GM18861 (cell line): Measurements from ENCODE around the gene POLK.
"Not testable (repeated sequence)": the region's sequence is repeated elsewhere in the genome, so short reads cannot be mapped to it uniquely, and the experiment has no call there.

Source experiments
- ATAC-seq: cut with Tn5 transposase; IDR thresholded peaks from one replicate; pipeline ENCODE4 v1.9.1; 2021; ENCODE audit not compliant: unreplicated experiment

Gene POLK

DNA sequence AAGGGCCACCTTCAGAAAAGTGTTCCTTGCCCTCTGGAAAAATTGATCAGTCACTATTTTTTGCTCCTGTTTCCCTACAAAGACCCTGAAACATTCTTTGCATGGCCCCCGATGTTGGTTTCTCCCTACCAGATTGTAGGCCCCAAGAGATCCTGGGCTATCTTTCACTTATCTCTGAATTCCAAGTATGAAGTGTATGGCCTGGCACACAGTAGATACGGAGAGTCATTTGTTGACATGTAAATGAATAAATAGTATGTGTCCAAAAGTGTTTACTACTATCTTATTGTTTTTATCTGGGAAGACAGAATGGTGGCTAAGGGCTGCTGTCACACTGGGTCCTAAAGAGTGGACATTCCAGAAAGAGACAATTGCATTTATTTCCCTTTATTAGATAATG lies 92.1 kb downstream of the POLK start:
- no peak for ATAC-seq

DNA sequence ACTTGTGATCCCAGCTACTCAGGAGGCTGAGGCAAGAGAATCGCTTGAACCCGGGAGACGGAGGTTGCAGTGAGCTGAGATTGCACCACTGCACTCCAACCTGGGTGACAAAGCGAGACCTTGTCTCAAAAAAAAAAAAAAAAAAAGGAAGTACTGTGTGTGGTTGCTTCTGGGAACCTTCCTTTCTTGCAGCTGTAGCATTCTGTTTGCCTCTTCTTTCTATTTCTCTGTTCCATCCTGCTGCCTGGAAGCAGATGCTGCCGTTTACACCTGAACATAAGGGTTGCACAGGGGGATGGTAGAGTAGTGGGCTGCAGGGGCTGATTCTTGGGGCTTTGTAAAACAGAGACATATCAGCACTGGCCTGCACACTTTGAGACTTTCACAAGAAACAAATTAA lies 95.7 kb downstream of the POLK start:
- ATAC-seq, result not testable (repeated sequence)

DNA sequence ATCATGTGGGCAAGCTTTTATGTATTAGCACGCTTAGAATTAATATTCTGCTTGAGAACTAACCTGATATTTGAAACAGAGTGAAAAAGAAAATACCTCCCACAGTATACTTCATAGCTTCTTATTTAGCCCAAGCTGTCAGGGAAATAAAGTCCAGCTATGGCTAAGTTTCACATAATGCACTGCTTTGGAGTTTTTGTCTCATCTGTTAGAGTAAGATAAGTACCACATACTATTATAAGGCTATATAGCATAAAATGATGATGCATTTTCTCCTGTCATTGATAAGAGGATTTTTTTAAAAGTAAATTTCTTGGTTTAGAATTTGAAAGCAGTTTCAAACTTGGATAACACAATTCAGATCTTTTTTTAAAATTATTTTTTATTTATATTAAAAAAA lies 97.2 kb downstream of the POLK start:
- ATAC-seq, result no peak

DNA sequence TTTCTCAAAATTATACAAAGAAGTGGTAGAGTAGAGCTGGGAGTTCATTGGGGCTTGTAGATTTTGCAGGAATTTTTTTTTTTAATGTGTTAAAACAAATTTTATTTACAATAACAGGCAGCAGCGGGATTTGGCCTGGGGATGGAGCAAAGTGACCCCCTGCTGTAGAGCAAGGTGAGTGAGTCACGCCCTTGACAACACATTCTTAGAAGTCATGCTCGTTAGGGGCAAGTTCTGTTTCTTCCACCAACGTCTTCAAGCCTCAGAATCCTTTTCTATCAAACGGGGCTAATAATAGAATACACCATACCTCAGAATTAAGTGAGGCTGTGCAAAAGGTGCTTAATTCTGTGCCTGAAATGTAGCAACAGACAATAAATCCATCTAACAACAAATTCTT lies 98.5 kb downstream of the POLK start:
- ATAC-seq, result no peak

DNA sequence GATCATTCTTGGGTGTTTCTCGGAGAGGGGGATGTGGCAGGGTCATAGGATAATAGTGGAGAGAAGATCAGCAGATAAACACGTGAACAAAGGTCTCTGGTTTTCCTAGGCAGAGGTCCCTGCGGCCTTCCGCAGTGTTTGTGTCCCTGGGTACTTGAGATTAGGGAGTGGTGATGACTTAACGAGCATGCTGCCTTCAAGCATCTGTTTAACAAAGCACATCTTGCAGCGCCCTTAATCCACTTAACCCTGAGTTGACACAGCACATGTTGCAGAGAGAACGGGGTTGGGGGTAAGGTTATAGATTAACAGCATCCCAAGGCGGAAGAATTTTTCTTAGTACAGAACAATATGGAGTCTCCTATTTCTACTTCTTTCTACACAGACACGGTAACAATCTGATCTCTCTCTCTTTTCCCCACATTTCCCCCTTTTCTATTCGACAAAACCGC lies 99.2 kb downstream of the POLK start:
- not testable (repeated sequence) for ATAC-seq

DNA sequence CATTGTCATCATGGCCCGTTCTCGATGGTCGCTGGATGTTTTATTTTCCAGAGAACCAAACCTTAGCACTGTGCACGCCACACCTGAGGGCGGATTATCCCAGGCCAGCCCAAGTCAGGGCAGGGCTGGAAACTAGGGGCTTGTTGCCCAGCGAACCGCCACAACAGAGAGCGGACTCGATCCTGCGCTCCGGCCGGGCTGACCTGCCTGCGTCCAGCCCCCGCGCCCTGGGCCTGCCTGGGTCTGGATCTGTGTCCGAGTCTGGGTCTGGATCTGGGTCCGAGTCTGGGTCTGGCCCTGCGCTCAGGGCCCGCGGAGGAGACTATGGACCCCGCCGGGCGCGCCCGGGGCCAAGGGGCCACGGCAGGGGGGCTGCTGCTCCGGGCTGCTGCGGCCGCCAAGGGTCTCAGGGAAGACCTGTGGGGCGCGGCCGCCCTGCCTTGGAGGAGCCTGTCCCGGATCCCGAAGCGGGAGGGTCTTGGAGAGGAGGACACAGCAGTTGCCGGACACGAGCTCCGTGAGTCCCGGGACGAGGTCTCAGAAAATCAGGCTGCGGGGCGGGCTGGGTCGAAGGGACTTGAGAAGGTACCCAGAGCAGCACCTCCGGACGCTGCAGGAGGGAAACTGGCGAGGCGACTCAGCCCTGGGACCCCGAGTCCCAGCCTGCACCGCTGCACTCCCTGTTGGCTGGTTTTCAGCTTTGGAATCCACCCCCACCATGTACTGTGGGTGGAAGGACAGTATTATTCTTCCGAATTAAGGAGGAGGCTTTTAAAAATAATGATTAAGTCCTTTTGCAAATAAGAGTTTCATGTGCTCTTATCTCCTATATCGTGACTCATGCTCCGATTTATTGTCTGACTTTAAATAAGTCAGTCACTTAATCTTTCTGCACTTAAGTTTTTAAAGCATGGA lies 99.9 kb downstream of the POLK start, which contains the start of gene ANKDD1B:
ANKDD1B (plus strand) TSS at position 143 of the 915 bp plus-strand sequence; CDS start at position 325, 182 bp downstream.
- no peak for ATAC-seq

DNA sequence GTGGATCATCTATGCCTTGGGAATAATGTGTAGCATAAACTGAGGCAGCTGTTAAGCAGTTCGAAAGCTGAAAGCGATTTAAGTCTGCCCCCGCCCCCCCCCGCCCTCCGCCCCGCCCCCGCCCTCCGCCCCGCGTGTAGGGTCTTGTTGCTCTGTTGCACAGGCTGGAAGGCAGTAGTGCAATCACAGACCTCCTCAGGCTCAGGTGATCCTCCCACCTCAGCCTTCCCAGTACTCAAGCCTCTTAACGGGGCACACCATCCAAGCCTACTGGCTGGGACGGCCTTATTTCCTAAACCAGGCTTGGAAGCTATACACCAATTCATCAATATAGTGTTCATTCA lies 100.5 kb downstream of the POLK start:
- no peak for ATAC-seq

DNA sequence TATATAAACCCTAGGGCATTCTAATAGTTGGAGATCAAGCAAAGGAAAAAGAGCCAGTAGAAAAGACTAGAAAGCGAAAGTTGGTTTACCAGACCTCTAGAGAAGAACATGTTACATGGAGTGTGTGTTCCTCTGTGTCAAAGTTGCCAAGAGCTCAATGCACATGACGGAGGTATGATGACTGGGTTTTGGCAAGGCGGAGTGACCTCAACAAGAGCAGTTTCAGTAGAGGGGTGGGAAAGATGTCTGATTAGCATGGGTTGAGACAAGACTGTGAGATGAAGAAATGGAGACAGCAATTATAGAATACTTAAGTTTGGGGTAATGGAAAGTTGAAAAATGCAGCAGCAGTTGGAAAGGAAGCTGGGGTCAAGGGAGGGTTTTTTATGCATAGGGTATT lies 101.2 kb downstream of the POLK start:
- no peak for ATAC-seq

DNA sequence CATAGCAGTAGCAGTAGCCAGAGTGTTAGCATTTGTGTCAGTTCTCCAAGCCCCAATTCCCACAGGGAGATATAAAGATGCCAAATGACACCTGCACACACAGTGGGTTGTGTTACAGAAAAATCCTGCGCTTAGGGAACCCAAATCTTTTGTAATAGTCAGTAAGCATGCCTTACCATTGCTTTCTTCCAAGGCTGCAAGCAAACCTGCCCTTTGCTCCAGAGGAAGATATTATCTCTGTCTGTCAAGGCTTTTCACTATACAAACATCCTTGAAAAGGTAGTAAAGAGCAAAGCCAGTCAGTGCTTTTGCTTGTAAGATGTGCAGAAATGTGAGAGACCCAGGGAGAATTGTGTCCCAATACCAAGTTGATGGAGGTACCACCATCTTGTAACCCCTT lies 102.5 kb downstream of the POLK start:
- ATAC-seq, result no peak

DNA sequence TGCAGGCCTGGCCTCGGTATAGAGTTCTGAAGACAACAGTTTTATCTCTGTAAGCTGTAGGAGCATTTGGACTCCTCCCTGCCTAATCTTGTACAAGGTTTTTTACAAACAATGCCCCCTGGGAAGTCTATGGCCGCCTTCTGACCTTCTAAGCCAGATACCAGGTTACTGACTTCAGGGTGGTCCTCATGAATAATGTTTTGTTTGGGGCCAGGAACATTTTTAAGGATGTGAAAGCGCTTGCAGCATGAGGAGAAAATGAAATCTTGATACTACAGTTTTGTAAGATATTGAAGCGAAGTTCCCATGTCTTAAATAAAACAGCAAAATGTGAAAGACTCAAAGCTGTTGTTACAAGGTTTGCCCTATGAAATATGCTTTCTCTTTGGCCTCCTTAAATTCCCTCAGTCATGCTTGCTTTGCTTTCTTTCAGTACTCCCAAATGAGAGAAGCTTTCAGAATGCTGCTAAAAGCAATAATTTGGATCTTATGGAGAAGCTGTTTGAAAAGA lies 104.7 kb downstream of the POLK start:
- ATAC-seq, result no peak

DNA sequence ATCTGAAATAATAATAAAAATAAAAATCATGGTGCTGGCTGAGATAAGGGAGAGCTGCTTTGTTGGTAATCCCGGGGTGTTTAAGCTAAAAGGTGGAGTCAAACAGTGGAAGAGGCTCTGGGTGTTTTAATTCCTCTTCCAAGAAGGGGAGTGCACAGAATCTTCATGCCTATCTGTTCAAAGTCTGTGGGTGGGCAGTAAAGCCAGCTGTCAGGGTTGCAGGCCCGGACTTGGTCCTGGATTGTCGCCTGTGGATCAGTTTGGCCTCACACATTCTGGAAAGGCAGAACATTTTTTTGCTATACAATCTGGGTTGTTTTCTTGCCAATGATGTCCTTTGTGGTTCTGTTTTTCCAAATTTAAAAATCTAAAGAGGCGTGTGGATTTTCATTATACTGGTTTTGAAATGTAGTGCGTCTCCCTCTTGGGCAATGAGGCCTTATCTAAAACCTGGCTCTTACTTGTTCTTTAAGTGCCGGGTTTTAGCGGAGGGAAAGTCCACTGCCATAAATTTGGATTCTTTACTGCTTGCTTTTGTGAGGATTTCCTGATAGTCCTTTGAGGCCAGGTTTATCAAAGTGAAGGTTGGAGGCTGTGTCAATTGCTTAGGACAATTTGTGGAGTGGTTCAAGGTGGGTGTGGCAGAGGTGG lies 105.4 kb downstream of the POLK start:
- no peak for ATAC-seq

DNA sequence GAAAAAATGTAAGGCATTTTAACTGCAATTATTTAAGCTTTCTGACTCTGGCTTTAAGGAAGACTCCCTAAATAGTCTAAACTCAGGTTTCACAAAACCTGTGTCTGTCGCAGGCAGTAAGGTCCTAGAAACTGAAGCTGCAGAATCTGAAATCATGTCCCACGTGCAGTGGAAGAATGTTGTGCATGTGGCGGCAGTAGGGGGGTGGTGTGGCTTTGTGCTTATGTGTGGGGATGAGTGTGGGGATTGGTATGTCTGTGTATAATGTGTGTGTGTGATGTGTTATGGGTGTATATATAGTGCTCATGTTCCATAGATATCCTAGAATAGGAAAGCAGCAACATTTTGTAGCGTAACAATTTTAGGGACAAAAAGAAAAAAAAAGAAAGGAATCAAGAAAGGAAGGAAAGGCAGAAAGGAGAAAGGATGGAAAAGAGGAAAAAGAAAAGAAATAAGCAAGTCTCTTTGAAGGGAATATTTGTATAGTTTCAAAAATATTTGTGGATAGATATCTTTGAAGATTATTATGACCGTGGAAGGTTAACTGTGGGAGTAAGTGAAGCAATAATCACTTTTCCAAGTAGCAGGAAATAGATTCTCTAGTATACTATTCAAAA lies 106.2 kb downstream of the POLK start:
- ATAC-seq, result no peak

DNA sequence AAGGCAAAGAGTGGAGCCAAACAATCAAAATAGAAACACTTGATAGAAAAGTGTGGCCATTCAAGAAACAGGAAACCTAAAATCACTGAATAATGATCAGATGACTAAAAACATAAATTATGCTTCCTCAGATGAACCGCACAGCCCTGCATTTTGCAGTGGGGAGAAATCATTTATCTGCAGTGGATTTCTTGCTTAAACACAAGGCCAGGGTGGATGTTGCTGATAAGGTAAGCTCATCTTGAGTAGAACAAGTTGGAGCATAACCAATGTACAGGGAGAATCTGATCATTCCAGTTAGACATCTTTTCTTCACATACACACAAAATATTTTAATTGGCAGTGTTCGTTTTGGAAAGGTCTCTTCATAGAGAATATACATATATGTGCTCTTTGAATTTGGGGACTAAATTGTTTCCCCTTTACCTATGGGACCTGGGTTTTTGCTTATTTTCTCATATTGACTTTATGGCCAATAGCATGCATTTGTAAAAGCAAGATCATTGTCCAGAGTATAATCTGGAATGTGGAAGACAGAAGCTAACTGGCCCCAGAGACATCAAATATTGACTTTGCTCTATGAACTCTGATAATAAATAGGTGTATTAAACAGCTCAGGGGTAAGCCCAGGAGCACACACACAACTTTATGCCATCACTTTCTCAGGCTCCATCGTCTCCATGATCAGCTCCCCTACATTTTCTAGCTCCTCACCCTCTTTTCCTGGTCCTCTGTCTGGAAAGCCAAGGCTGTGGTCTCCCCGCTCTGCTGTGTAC lies 108.7 kb downstream of the POLK start:
- no peak for ATAC-seq

DNA sequence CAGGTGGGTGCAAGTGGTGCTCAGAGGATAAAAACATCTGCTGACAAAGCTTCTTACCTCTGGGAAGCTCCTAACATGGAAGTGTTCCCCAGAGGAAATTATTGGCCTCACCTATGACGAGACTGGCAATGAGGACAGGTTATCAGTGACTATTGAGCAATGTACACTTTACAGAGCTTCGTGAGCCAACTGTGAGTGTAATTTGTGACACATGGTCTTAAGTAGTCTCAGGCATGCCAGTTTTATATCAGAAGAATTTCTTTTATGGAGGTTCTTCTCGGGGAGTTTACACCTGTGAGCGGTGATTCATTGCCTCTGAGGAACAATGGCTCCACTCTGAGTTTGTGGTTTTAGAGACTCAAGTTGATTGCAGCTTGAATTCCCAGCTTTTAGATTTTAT lies 110.9 kb downstream of the POLK start:
- no peak for ATAC-seq

DNA sequence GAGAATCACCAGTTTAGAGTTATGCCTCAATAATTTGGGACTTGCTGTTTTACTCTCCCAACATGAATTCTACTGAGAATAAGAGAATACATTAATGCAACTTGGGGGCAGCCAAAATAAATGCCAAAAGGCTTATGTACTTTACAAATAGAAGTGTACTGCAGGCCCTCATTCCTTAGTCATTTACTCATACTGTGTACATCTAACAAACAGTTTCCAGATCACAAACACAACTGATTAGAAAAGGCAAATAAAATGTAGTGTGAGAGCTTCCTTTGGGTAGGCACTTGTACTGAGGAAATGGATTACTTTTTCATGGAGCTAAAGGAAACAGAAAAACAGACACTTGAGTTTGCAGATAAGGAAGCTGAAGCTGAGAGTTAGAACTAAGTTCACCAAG lies 112.2 kb downstream of the POLK start:
- ATAC-seq, result no peak

DNA sequence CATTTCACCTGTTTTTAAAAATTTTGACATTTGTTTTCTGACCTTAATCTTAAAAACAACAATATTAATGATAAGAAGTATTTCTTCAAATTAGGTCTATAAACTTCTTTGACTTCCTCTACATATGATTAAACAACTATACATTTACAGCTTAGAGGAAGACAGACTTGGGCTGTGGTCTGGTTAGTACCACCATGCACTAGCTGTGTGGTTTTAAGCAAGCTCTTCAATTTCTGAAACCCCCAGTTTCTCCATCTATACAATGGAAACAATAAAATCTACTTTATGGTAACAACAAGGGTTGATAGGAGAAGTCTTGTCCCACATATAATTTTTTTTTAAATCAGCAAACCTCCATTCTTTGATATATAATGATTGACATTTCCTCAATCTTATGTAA lies 115.3 kb downstream of the POLK start:
- ATAC-seq, result no peak

DNA sequence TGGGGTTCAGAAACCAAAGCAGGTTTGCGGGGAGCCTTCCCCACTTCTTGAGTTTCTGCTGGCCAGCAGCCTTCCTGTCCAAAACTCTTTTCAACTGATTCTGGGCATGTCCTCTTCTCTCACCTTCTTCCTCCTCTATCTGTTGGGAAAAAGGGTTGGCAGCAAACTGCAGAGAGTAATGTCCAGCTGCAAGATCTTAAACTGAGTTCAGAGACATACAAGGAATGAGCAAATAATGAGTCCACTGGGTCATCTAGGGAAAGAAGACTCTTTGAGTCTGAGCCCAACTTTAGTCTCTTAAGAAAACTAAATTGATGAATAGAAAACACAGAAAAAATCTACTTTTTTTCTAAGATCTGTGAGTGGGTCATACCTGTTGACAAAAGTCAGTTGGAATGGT lies 116.1 kb downstream of the POLK start:
- ATAC-seq, result no peak

DNA sequence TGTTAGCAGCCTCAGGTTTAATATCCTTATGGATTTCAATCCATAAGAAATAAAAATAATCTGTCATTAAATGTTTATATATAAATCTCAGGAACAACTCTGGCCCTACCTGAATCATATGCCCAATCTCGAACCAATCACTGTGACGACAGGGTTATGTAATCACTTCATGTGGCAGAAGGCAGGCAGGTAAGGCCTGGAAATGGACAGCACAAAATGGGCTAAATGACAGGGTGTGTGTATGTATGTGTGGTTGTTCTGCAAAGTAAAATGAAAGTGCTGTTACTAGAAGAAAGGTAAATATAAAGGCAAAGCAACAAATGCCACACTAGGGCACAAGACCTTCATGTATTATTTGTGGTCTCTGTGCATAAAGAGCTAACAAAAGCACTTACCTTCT lies 119.2 kb downstream of the POLK start:
- ATAC-seq, result no peak

DNA sequence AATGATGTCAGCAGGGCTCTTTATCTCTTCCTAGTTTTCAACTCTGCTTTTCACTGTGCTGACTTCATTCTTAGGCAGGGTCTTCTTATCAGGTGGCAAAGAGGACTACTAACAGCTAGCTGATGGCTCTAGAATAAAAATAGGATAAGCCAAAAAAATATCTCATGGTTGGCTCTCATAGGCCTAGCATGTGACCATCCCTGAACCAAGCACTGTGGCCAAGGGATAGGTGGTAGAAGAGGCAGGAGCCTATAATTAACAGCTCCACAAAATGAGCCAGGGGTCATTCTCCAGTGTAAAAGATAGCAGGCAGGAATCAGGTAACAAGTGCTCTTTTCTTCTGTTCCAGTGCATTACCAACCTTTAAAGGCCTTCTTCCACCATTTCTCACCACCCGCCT lies 120.6 kb downstream of the POLK start:
- no peak for ATAC-seq

DNA sequence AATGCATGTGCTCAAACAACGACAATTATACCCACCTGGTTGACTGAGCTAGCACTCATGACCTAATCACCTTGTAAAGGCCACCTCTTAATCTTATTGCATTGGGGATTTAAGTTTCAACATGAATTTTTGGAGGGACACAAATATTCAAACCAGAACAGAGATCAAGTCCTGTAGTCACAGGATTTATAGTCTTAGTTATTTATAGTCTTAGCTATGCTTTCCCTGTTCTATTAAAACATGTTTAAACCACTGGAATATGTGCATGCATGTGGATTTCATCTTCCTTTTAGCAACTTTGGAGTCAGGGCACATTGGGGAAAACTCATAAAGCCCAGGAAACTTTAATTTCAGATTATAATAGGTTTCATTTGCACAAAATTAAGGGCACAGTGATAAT lies 126.3 kb downstream of the POLK start:
- no peak for ATAC-seq
